AG20443 (cell line): ENCODE measurements around the gene CAPN2.
A peak's percentile ranks its signal among the peaks of the same experiment; 100 is the strongest.

Experiments
- DNase-seq: peaks from one replicate; pipeline ENCODE4 v3.0.0; 2012; ENCODE audit warnings: low spot score, mixed read lengths

Gene CAPN2

GRCh38 chr1:223702735-223703667 is 9.3 kb upstream of the CAPN2 start:
- DNase-seq, result no peak

- no peak for DNase-seq
Observed at GRCh38 chr1:223703668-223704013, 8.7 kb upstream of the CAPN2 start.

GRCh38 chr1:223704921-223705878 is 7.1 kb upstream of the CAPN2 start:
- no peak for DNase-seq

GRCh38 chr1:223706077-223706973 is 6.0 kb upstream of the CAPN2 start:
- DNase-seq, result peak; percentile 47

- peak; percentile 84 for DNase-seq
Observed at GRCh38 chr1:223707256-223708000, 4.9 kb upstream of the CAPN2 start.

- no peak for DNase-seq
Observed at GRCh38 chr1:223708001-223708359, 4.4 kb upstream of the CAPN2 start.

- no peak for DNase-seq
Observed at GRCh38 chr1:223708651-223709268, 3.6 kb upstream of the CAPN2 start.

GRCh38 chr1:223709598-223709997 is 2.7 kb upstream of the CAPN2 start:
- DNase-seq, result no peak

GRCh38 chr1:223710179-223711133 is 1.9 kb upstream of the CAPN2 start:
- no peak for DNase-seq

GRCh38 chr1:223711173-223711572 is 1.2 kb upstream of the CAPN2 start:
- DNase-seq, result no peak

- no peak for DNase-seq
Observed at GRCh38 chr1:223711747-223712193, 569 bp upstream of the CAPN2 start.

- DNase-seq, result peak; percentile 38
Observed at GRCh38 chr1:223712850-223713474, 623 bp downstream of the CAPN2 start.

- no peak for DNase-seq
Observed at GRCh38 chr1:223713546-223714420, 1.4 kb downstream of the CAPN2 start.

GRCh38 chr1:223714421-223714724 is 2.0 kb downstream of the CAPN2 start:
- DNase-seq, result no peak

GRCh38 chr1:223714849-223715603 is 2.7 kb downstream of the CAPN2 start:
- peak; percentile 51 for DNase-seq

- no peak for DNase-seq
Observed at GRCh38 chr1:223715604-223716172, 3.3 kb downstream of the CAPN2 start.

GRCh38 chr1:223716302-223716862 is 4.0 kb downstream of the CAPN2 start:
- DNase-seq, result peak; percentile 30
